ENCODE measurements around the gene SEC23A. TPM values are rescaled to one million over a fixed set of nuclear protein-coding genes. Genes with fewer than 3 reads are reported as not detected.
"Not testable (repeated sequence)": the region's sequence is repeated elsewhere in the genome, so short reads cannot be mapped to it uniquely, and the experiment has no call there.

SEC23A gene
- total RNA-seq, 1 experiment from 2014 or later = 140 TPM

- DNase-seq (ENCODE audit: low read depth) = no peak
Observed at GRCh38 chr14:39030209-39030608, 72.8 kb downstream of the SEC23A start.

GRCh38 chr14:39029789-39030188 is 73.2 kb downstream of the SEC23A start:
- no peak for DNase-seq (ENCODE audit: low read depth)

GRCh38 chr14:39028620-39029019 is 74.4 kb downstream of the SEC23A start:
- no peak for DNase-seq (ENCODE audit: low read depth)

- DNase-seq (ENCODE audit: low read depth) = no peak
Observed at GRCh38 chr14:39025810-39026627, 77.0 kb downstream of the SEC23A start.

GRCh38 chr14:39025250-39025809 is 77.7 kb downstream of the SEC23A start:
- DNase-seq (ENCODE audit: low read depth) = no peak

- DNase-seq (ENCODE audit: low read depth) = no peak
Observed at GRCh38 chr14:39023939-39024871, 78.8 kb downstream of the SEC23A start.

GRCh38 chr14:39017096-39018016 is 85.7 kb downstream of the SEC23A start:
- DNase-seq (ENCODE audit: low read depth) = not testable (repeated sequence)

- DNase-seq (ENCODE audit: low read depth) = no peak
Observed at GRCh38 chr14:39016733-39017095, 86.3 kb downstream of the SEC23A start.

GRCh38 chr14:39015964-39016577 is 87.0 kb downstream of the SEC23A start:
- no peak for DNase-seq (ENCODE audit: low read depth)

GRCh38 chr14:39015360-39015961 is 87.6 kb downstream of the SEC23A start:
- peak; percentile 50 for DNase-seq (ENCODE audit: low read depth)

- no peak for DNase-seq (ENCODE audit: low read depth)
Observed at GRCh38 chr14:39014460-39014859, 88.6 kb downstream of the SEC23A start.

GRCh38 chr14:39008965-39009364 is 94.1 kb downstream of the SEC23A start:
- not testable (repeated sequence) for DNase-seq (ENCODE audit: low read depth)

- no peak for DNase-seq (ENCODE audit: low read depth)
Observed at GRCh38 chr14:39006721-39007410, 96.2 kb downstream of the SEC23A start.

- no peak for DNase-seq (ENCODE audit: low read depth)
Observed at GRCh38 chr14:39005044-39005880, 97.8 kb downstream of the SEC23A start.

- no peak for DNase-seq (ENCODE audit: low read depth)
Observed at GRCh38 chr14:38999949-39000348, 103.1 kb downstream of the SEC23A start.

- no peak for DNase-seq (ENCODE audit: low read depth)
Observed at GRCh38 chr14:38994731-38995130, 108.3 kb downstream of the SEC23A start.

- DNase-seq (ENCODE audit: low read depth) = no peak
Observed at GRCh38 chr14:38993981-38994380, 109.1 kb downstream of the SEC23A start.

- no peak for DNase-seq (ENCODE audit: low read depth)
Observed at GRCh38 chr14:38992067-38992844, 110.8 kb downstream of the SEC23A start.
